ENCODE data around the gene CPSF3. TPM values are rescaled to one million over a fixed set of nuclear protein-coding genes. Genes with fewer than 3 reads are reported as not detected.

The CPSF3 gene
- total and polyA plus RNA-seq, 2 of the 4 experiments (the other 2 are of a cell fraction): 29.2 to 64.5 TPM

DNA sequence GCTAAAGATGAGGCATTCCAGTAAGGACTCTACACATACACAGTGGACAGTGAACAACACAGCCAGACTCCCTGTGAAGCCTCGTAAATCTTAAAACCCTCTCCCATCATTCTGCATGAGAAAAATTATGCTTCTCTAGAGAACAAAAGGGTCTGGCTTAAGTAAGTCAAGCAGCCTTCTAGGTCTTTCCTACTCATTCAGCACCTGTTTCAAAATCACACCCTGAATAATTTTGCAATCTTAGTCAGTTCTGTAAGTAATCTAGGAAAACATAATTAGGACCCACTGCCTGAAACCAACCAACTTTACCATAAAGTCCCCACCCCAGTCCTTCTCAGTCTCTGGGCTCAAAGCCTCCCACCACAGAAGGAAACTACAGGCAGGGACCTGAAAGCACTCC, 70.6 kb downstream of the CPSF3 start:
- CTCF ChIA-PET: no interaction called here

More for the DNA sequence above, 70.6 kb downstream of the CPSF3 start:
- H3K18ac ChIP-seq (ENCODE audit: low read depth, low read length): no peak overlapping the region
- H2AFZ ChIP-seq (replicated peaks; ENCODE audit: low read length, poor library complexity): no peak overlapping the region
- no TSS peak for BruUV-seq (replicated peaks)
- no peak overlapping the region for H3K4me2 ChIP-seq (ENCODE audit: low read depth, low read length)
- no peak overlapping the region for H2BK20ac ChIP-seq (ENCODE audit: low read depth, low read length)
- H3K4me1 ChIP-seq (ENCODE audit: control insufficient read depth, insufficient read depth, low read length): peaks cover 5% of the 10 kb centered on the region
- no peak overlapping the region for H3K27ac ChIP-seq (ENCODE audit: insufficient read depth, low read length)
- H3K23ac ChIP-seq (ENCODE audit: low read depth, low read length): no peak overlapping the region
- no peaks in the 10 kb centered on the region for H4K20me1 ChIP-seq (ENCODE audit: insufficient read depth, low read length)
- no peaks in the 10 kb centered on the region for H3K9me3 ChIP-seq (ENCODE audit: control insufficient read depth, insufficient read depth, low read length)
- H3K14ac ChIP-seq (replicated peaks; ENCODE audit: low read depth, low read length): no peak overlapping the region
- no peak overlapping the region for H4K5ac ChIP-seq (ENCODE audit: low read depth, low read length)
- no peak overlapping the region for H2AK5ac ChIP-seq (ENCODE audit: low read depth, low read length)
- H3K9me1 ChIP-seq (ENCODE audit: insufficient read depth, low read length): peaks cover 8% of the 10 kb centered on the region; the same call in 1 of the 2 replicates
- H2BK5ac ChIP-seq (ENCODE audit: low read depth, low read length, poor library complexity, severe bottlenecking): no peak overlapping the region
- intact Hi-C loops (cut with micrococcal nuclease): no loop called here
- H4K8ac ChIP-seq (ENCODE audit: low read depth in 2 of 2, low read length in 2 of 2): no peak overlapping the region
- H3K79me1 ChIP-seq (ENCODE audit: low read depth in 1 of 2, low read length in 2 of 2): peaks cover 9 to 31% of the 10 kb centered on the region in 2 experiments
- H2AK9ac ChIP-seq (replicated peaks; ENCODE audit: low read depth, low read length, poor library complexity): no peak overlapping the region
- no peaks in the 10 kb centered on the region for H3K27me3 ChIP-seq (ENCODE audit: control insufficient read depth, insufficient read depth, low read length)
- H2BK120ac ChIP-seq (ENCODE audit: low read depth, low read length): no peak overlapping the region
- DNase-seq: no peak
- H3K36me3 ChIP-seq (ENCODE audit: control insufficient read depth, insufficient read depth, low read length): peaks cover 51% of the 10 kb centered on the region
- in situ Hi-C loops (cut with MboI; ENCODE audit: low sequenced_read_pairs): no loop called here
- WGBS, 2 experiments (ENCODE audit: extremely low coverage in 2 of 2, insufficient read length in 1 of 2): no CpG with 5 or more reads among the region's 1 CpG
- ATAC-seq (ENCODE audit: low read depth): no peak
- H2BK15ac ChIP-seq (ENCODE audit: low read depth, low read length): no peak overlapping the region
- dilution Hi-C loops (cut with HindIII; ENCODE audit: low sequenced_read_pairs, unreplicated experiment): no loop called here
- POLR2A ChIA-PET (ENCODE audit: unreplicated experiment): no interaction called here
- H3K4ac ChIP-seq (ENCODE audit: low read depth, low read length): no peak overlapping the region
- no peak overlapping the region for H3K56ac ChIP-seq (ENCODE audit: extremely low read depth, insufficient read depth, low read length)
- no peak overlapping the region for H4K91ac ChIP-seq (ENCODE audit: insufficient read depth, low read depth, low read length)
- no peak for TF ChIP-seq NFE2L2 (IDR thresholded peaks at IDR 0.05; ENCODE audit: low read depth, low read length)
- TF ChIP-seq, protein P1, sequence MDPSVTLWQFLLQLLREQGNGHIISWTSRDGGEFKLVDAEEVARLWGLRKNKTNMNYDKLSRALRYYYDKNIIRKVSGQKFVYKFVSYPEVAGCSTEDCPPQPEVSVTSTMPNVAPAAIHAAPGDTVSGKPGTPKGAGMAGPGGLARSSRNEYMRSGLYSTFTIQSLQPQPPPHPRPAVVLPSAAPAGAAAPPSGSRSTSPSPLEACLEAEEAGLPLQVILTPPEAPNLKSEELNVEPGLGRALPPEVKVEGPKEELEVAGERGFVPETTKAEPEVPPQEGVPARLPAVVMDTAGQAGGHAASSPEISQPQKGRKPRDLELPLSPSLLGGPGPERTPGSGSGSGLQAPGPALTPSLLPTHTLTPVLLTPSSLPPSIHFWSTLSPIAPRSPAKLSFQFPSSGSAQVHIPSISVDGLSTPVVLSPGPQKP (IDR thresholded peaks at IDR 0.05; ENCODE audit: borderline replicate concordance, low read depth, low read length): no peak
- no peak for TF ChIP-seq RFX5 (IDR thresholded peaks at IDR 0.05; ENCODE audit: low read depth, low read length)
- TF ChIP-seq, protein P2, sequence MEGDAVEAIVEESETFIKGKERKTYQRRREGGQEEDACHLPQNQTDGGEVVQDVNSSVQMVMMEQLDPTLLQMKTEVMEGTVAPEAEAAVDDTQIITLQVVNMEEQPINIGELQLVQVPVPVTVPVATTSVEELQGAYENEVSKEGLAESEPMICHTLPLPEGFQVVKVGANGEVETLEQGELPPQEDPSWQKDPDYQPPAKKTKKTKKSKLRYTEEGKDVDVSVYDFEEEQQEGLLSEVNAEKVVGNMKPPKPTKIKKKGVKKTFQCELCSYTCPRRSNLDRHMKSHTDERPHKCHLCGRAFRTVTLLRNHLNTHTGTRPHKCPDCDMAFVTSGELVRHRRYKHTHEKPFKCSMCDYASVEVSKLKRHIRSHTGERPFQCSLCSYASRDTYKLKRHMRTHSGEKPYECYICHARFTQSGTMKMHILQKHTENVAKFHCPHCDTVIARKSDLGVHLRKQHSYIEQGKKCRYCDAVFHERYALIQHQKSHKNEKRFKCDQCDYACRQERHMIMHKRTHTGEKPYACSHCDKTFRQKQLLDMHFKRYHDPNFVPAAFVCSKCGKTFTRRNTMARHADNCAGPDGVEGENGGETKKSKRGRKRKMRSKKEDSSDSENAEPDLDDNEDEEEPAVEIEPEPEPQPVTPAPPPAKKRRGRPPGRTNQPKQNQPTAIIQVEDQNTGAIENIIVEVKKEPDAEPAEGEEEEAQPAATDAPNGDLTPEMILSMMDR (conservative IDR thresholded peaks at IDR 0.05; ENCODE audit: low read depth, low read length): no peak
- no peak for TF ChIP-seq MXI1 (IDR thresholded peaks at IDR 0.05; ENCODE audit: borderline replicate concordance, low read depth, low read length)
- TF ChIP-seq FOS (IDR thresholded peaks at IDR 0.05; ENCODE audit: low read depth, low read length): no peak
- TF ChIP-seq CHD1 (IDR thresholded peaks at IDR 0.05; ENCODE audit: low read depth, low read length): no peak
- H3K9ac ChIP-seq (ENCODE audit: low read depth, low read length): no peak overlapping the region
- H3K4me3 ChIP-seq (ENCODE audit: insufficient read depth, low read depth, low read length): no peak overlapping the region

All from IMR-90 (cell line).